Breast epithelium (tissue), 3 donors: Measurements from ENCODE around the gene CHD6.

Experiments used
- CTCF ChIP-seq, 3 donors: fragments of 450-650 bp; IDR thresholded peaks; one replicate each; pipeline ENCODE4 v1.5.1; 2016 to 2017; ENCODE audit warnings: antibody characterized with exemption in 3 of 3, mild to moderate bottlenecking in 3 of 3, moderate library complexity in 3 of 3
- POLR2A ChIP-seq: fragments of 450-650 bp; IDR thresholded peaks from one replicate; pipeline ENCODE4 v1.6.1; 2016; ENCODE audit warnings: antibody characterized with exemption, mild to moderate bottlenecking, moderate library complexity

- TF ChIP-seq POLR2A (no peak), CTCF (IDR thresholded peaks at IDR 0.05) (no peak)
Observed at GRCh38 chr20:41566896-41567527, 51.2 kb downstream of the CHD6 start.
